Activated gamma-delta T cell treated with anti-CD3 and anti-CD28 coated beads, Interleukin-2, amount 50 U/mL, for 16 hours (primary cell): ENCODE results near the gene ELMO1.

Experiments
- DNase-seq: peaks from one replicate; pipeline ENCODE4 v3.0.0-alpha.2; 2020; ENCODE audit warnings: low read depth

Gene ELMO1

GRCh38 chr7:37310327-37311080 lies 138.2 kb downstream of the ELMO1 start:
- DNase-seq: no peak

GRCh38 chr7:37309493-37309892 lies 139.2 kb downstream of the ELMO1 start:
- no peak for DNase-seq

- DNase-seq: no peak
Observed at GRCh38 chr7:37304921-37305320, 143.7 kb downstream of the ELMO1 start.

- DNase-seq: no peak
Observed at GRCh38 chr7:37297546-37297945, 151.1 kb downstream of the ELMO1 start.

- DNase-seq: no peak
Observed at GRCh38 chr7:37295401-37295800, 153.3 kb downstream of the ELMO1 start.

GRCh38 chr7:37290731-37291130 lies 157.9 kb downstream of the ELMO1 start:
- no peak for DNase-seq

- no peak for DNase-seq
Observed at GRCh38 chr7:37289781-37290180, 158.9 kb downstream of the ELMO1 start.

- no peak for DNase-seq
Observed at GRCh38 chr7:37289367-37289766, 159.3 kb downstream of the ELMO1 start.

- DNase-seq: no peak
Observed at GRCh38 chr7:37287131-37287855, 161.4 kb downstream of the ELMO1 start.

- no peak for DNase-seq
Observed at GRCh38 chr7:37286454-37286832, 162.2 kb downstream of the ELMO1 start.

GRCh38 chr7:37285706-37286453 lies 162.8 kb downstream of the ELMO1 start:
- DNase-seq: no peak

- DNase-seq: peak; percentile 4
Observed at GRCh38 chr7:37284805-37285231, 163.8 kb downstream of the ELMO1 start.

- DNase-seq: no peak
Observed at GRCh38 chr7:37284285-37284684, 164.4 kb downstream of the ELMO1 start.

GRCh38 chr7:37283716-37284115 lies 164.9 kb downstream of the ELMO1 start:
- DNase-seq: no peak

GRCh38 chr7:37282927-37283326 lies 165.7 kb downstream of the ELMO1 start:
- DNase-seq: no peak

GRCh38 chr7:37282093-37282444 lies 166.6 kb downstream of the ELMO1 start:
- DNase-seq: no peak

- no peak for DNase-seq
Observed at GRCh38 chr7:37281368-37282092, 167.1 kb downstream of the ELMO1 start.

- no peak for DNase-seq
Observed at GRCh38 chr7:37277513-37277912, 171.2 kb downstream of the ELMO1 start.

- no peak for DNase-seq
Observed at GRCh38 chr7:37275078-37275710, 173.5 kb downstream of the ELMO1 start.

- DNase-seq: no peak
Observed at GRCh38 chr7:37273891-37274290, 174.8 kb downstream of the ELMO1 start.

- DNase-seq: no peak
Observed at GRCh38 chr7:37269711-37270508, 178.8 kb downstream of the ELMO1 start.
